ENCODE data around the gene GLB1L2.

GLB1L2 gene

DNA sequence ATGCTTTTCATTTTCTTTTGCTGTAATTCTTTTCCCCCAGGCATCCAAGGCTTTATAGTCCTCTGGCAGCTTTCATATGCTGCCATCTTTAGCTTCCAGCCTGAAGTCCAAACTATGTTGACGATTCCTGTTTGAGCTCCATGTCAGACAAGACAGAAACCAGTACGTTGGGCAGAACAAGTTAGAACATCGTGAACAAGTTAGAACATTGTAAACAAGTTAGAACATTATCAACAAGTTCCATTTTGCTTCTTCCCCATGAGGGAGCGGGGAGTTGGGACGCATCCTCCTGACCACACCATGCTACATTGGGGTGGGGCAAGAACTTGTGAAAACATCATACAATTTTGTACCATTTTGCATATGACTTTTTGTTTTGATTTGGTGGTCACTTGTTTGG lies 23.9 kb downstream of the GLB1L2 start:
- Histone ChIP-seq H3F3A (ENCODE audit: low read depth) (no peaks in the 10 kb centered on the region), H3K36me3 (ENCODE audit: insufficient read depth, low read length) (no peaks in the 10 kb centered on the region), H3K4me3 (ENCODE audit: low read length, poor library complexity, severe bottlenecking) (no peak overlapping the region), H3K9me3 (ENCODE audit: insufficient read depth, low read depth, low read length) (no peaks in the 10 kb centered on the region; the same call in 1 of the 2 replicates), H2AFZ (ENCODE audit: low read length) (no peak overlapping the region), H3K79me2 (ENCODE audit: insufficient read depth, low read length) (no peaks in the 10 kb centered on the region), H3K4me1 (ENCODE audit: insufficient read depth, low read length, poor library complexity, severe bottlenecking) (peaks cover 15% of the 10 kb centered on the region), H3K9me2 (replicated peaks; ENCODE audit: low read depth, low read length) (no peaks in the 10 kb centered on the region), H3K27me3 (ENCODE audit: insufficient read depth, low read length, poor library complexity, severe bottlenecking) (no peaks in the 10 kb centered on the region), H3K9ac (ENCODE audit: low read depth, low read length, poor library complexity, severe bottlenecking) (no peak overlapping the region), H4K20me1 (ENCODE audit: insufficient read depth, low read length, poor library complexity, severe bottlenecking) (no peaks in the 10 kb centered on the region), H3K4me2 (ENCODE audit: low read depth, low read length, poor library complexity, severe bottlenecking) (no peak overlapping the region)
- TF ChIP-seq EZH2phosphoT487 (IDR thresholded peaks at IDR 0.05; ENCODE audit: borderline replicate concordance): no peak
- TF ChIP-seq, protein P1, sequence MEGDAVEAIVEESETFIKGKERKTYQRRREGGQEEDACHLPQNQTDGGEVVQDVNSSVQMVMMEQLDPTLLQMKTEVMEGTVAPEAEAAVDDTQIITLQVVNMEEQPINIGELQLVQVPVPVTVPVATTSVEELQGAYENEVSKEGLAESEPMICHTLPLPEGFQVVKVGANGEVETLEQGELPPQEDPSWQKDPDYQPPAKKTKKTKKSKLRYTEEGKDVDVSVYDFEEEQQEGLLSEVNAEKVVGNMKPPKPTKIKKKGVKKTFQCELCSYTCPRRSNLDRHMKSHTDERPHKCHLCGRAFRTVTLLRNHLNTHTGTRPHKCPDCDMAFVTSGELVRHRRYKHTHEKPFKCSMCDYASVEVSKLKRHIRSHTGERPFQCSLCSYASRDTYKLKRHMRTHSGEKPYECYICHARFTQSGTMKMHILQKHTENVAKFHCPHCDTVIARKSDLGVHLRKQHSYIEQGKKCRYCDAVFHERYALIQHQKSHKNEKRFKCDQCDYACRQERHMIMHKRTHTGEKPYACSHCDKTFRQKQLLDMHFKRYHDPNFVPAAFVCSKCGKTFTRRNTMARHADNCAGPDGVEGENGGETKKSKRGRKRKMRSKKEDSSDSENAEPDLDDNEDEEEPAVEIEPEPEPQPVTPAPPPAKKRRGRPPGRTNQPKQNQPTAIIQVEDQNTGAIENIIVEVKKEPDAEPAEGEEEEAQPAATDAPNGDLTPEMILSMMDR (conservative IDR thresholded peaks at IDR 0.05; ENCODE audit: low read length): no peak

GRCh38 chr11:134356656-134357544 lies 25.1 kb downstream of the GLB1L2 start:
- no peaks in the 10 kb centered on the region for H4K20me1 ChIP-seq (ENCODE audit: insufficient read depth, low read length, poor library complexity, severe bottlenecking)
- H3K36me3 ChIP-seq (ENCODE audit: insufficient read depth, low read length): no peaks in the 10 kb centered on the region
- no peak overlapping the region for H3K9ac ChIP-seq (ENCODE audit: low read depth, low read length, poor library complexity, severe bottlenecking)
- H3K4me1 ChIP-seq (ENCODE audit: insufficient read depth, low read length, poor library complexity, severe bottlenecking): peaks cover 15% of the 10 kb centered on the region
- no peaks in the 10 kb centered on the region for H3K9me2 ChIP-seq (replicated peaks; ENCODE audit: low read depth, low read length)
- H3K79me2 ChIP-seq (ENCODE audit: insufficient read depth, low read length): no peaks in the 10 kb centered on the region
- H3K9me3 ChIP-seq (ENCODE audit: insufficient read depth, low read depth, low read length): no peaks in the 10 kb centered on the region
- no peaks in the 10 kb centered on the region for H3K27me3 ChIP-seq (ENCODE audit: insufficient read depth, low read length, poor library complexity, severe bottlenecking)
- no peak for TF ChIP-seq EZH2phosphoT487 (IDR thresholded peaks at IDR 0.05; ENCODE audit: borderline replicate concordance)
- TF ChIP-seq, protein P1 (conservative IDR thresholded peaks at IDR 0.05; ENCODE audit: low read length): no peak
- no peak overlapping the region for H2AFZ ChIP-seq (ENCODE audit: low read length)
- H3K4me3 ChIP-seq (ENCODE audit: low read length, poor library complexity, severe bottlenecking): no peak overlapping the region
- no peaks in the 10 kb centered on the region for H3F3A ChIP-seq (ENCODE audit: low read depth)
- no peak overlapping the region for H3K4me2 ChIP-seq (ENCODE audit: low read depth, low read length, poor library complexity, severe bottlenecking)

DNA sequence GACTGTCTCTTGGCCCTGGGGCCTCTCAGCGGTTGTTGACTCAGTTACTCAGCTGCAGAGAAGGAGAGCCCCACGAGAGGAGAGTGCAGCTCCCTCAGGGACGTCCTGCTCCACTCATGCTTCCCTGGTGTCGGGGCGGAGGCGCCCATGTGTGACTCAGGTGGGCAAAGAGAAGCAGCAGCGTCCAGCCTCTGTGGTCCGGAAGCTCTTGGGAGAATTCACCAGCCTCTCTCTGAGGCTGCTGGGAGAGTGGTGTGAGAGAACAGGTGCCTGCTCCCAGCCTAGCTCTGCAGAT lies 25.7 kb downstream of the GLB1L2 start:
- H3K79me2 ChIP-seq (ENCODE audit: insufficient read depth, low read length): no peaks in the 10 kb centered on the region
- no peaks in the 10 kb centered on the region for H3K36me3 ChIP-seq (ENCODE audit: insufficient read depth, low read length)
- H3K9me2 ChIP-seq (replicated peaks; ENCODE audit: low read depth, low read length): no peaks in the 10 kb centered on the region
- TF ChIP-seq, protein P1 (conservative IDR thresholded peaks at IDR 0.05; ENCODE audit: low read length): no peak
- no peak for TF ChIP-seq EZH2phosphoT487 (IDR thresholded peaks at IDR 0.05; ENCODE audit: borderline replicate concordance)
- no peak overlapping the region for H3K9ac ChIP-seq (ENCODE audit: low read depth, low read length, poor library complexity, severe bottlenecking)
- no peaks in the 10 kb centered on the region for H3K27me3 ChIP-seq (ENCODE audit: insufficient read depth, low read length, poor library complexity, severe bottlenecking)
- peaks cover 15% of the 10 kb centered on the region for H3K4me1 ChIP-seq (ENCODE audit: insufficient read depth, low read length, poor library complexity, severe bottlenecking)
- no peaks in the 10 kb centered on the region for H3F3A ChIP-seq (ENCODE audit: low read depth)
- H4K20me1 ChIP-seq (ENCODE audit: insufficient read depth, low read length, poor library complexity, severe bottlenecking): no peaks in the 10 kb centered on the region
- no peak overlapping the region for H3K4me3 ChIP-seq (ENCODE audit: low read length, poor library complexity, severe bottlenecking)
- H3K9me3 ChIP-seq (ENCODE audit: insufficient read depth, low read depth, low read length): no peaks in the 10 kb centered on the region
- H2AFZ ChIP-seq (ENCODE audit: low read length): no peak overlapping the region
- H3K4me2 ChIP-seq (ENCODE audit: low read depth, low read length, poor library complexity, severe bottlenecking): no peak overlapping the region
